ENCODE data around the gene CEP120. TPM values are rescaled to one million over a fixed set of nuclear protein-coding genes. Genes with fewer than 3 reads are reported as not detected.
"Not testable (repeated sequence)": the region's sequence is repeated elsewhere in the genome, so short reads cannot be mapped to it uniquely, and the experiment has no call there.

The CEP120 gene
- total RNA-seq, result 10 to 100 TPM; 17.9 to 21.2 TPM

GRCh38 chr5:123423278-123424149 is at the start of gene CEP120:
TSS of gene CEP120 (minus strand) at chr5:123423403. CDS start at chr5:123422998, 405 bp downstream.
- ChIA-PET POLR2A (interaction anchor here (0.5 to 3.5 kb wide), 9 partner anchors 15 to 126 kb away, joined by 3 to 49 read pairs (median 4); partner anchors contain the start of gene CSNK1G3), CTCF (interaction anchor here (0.9 to 3.5 kb wide), 9 partner anchors 12 to 187 kb away, joined by 3 to 26 read pairs (median 5); partner anchors contain the start of gene CSNK1G3)

GRCh38 chr5:123472150-123472924 is 49.1 kb upstream of the CEP120 start:
- ChIA-PET POLR2A (no interaction called here), CTCF (interaction anchor here (0.5 kb wide), 1 partner anchor 668 kb away, joined by 3 read pairs; no protein-coding TSS in a partner anchor)

DNA sequence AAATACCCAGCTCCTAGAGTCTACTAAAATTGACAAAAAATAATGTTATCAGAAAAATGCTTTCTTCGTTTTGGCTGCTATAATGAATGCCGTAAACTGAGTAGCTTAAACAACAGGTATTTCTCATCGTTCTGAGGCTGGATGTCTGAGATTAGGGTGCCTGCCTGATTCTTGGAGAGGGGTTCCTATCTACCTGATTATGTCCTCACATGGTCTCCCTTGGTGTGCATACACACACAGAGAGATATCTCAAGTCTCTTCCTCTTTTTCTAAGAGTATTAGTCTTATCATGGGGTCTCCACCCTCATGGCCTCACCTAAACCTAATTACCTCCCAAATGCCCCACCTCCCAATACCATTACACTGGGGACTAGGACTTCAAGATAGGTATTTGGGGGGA is 48.2 kb upstream of the CEP120 start:
- ChIA-PET POLR2A (no interaction called here), CTCF (interaction anchor here (0.6 kb wide), 1 partner anchor 36 kb away, joined by 3 read pairs; no protein-coding TSS in a partner anchor)

GRCh38 chr5:123466839-123467238 is 43.6 kb upstream of the CEP120 start:
- POLR2A ChIA-PET, CTCF ChIA-PET: not testable (repeated sequence)

GRCh38 chr5:123460296-123460729 is 37.1 kb upstream of the CEP120 start:
- ChIA-PET POLR2A (no interaction called here), CTCF (no interaction called here)

DNA sequence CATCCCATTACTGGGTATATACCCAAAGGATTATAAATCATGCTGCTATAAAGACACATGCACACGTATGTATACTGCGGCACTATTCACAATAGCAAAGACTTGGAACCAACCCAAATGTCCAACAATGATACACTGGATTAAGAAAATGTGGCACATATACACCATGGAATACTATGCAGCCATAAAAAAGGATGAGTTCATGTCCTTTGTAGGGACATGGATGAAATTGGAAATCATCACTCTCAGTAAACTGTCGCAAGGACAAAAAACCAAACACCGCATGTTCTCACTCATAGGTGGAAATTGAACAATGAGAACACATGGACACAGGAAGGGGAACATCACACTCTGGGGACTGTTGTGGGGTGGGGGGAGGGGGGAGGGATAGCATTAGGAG is 35.8 kb upstream of the CEP120 start:
- CTCF ChIA-PET, POLR2A ChIA-PET: not testable (repeated sequence)

DNA sequence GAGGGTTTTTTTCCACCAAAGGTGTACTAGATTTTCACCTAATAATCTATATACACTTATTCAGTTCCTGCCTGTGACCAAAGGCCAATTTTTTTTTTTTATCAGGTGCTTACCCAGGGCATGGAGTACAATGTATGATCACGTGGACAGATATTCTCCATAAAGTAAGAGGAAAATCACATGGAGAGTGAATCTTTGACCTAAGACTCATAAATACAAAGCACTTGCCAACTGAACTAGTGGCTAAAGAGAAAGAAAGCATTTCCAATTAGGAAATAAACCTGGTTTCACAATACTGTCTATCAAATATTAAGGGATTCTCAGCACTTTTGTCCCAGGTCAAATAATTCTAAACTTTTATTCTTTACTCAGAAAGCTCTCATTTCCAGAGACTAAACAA is 33.0 kb upstream of the CEP120 start:
- POLR2A ChIA-PET, result no interaction called here
- CTCF ChIA-PET, result interaction anchor here (1.7 kb wide), 1 partner anchor 31 kb away, joined by 3 read pairs; no protein-coding TSS in a partner anchor

DNA sequence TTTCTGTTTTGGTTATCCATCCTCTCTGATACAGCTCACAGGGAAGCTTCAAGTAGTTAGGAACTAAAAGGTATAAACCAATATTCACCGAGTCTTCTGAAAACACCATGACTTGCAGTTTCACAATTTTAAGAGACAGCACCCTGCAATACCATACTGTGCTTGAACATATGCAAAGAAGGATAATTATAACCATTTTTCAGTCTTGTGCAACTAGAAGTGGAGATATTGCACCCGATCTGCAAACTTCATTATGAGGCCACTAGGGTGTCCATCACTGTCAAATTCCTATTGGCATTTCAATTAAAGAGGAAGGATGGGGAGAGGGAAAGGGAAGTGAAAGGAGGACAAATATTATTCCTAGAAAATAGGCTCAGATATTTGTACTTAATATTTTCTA is 32.4 kb upstream of the CEP120 start:
- ChIA-PET CTCF (no interaction called here), POLR2A (no interaction called here)

GRCh38 chr5:123455095-123455494 is 31.9 kb upstream of the CEP120 start:
- POLR2A ChIA-PET, result no interaction called here
- CTCF ChIA-PET, result no interaction called here

DNA sequence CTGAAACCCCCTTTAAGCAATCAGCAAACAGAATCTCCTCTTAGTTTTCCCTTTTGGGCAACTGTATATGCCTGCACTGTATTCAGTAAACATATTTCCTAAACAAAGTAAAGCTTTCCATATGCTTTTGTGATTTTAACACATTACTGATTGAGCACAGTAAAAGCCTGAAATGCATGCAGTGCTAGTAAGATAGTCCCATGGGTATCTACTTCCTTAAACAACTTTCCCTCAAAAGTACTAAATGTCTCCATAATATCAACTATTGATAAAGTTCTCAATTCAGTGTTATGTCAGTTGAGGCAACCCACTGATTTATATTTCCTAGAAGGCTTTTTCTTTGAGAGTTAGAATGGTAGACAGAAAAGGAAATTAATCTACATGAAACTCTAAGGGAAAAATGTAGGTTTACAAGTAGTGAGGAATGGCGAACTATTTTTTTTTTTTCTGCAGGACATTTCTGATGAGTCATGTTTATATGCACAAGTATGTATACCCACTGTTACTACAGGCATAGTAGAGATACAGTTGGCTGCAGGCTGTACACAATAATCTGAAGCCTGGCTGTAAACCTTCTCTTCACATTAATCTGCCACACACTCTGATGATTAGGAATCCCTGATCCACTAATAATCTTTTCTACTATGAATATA is 31.2 kb upstream of the CEP120 start:
- ChIA-PET CTCF (no interaction called here), POLR2A (no interaction called here)

DNA sequence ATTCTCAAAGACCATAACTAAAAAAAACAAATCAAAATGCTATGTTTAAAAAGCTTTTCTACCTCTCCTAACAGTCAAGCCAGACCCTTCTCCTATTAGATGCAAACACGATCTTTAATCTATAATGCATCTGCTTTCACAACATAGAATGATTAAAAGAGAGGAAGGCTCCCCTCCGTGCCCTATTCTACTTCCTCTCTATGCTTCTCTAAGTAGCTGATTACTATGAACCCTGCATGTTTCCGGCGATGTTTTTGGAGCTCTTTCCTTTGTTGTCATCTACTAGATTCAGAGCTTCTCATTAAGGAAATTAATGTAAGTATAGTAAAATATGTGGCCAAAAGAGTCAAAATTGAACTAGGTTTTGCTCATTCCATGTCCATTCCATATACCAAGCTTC is 29.2 kb upstream of the CEP120 start:
- ChIA-PET CTCF (interaction anchor here (1.6 kb wide), 1 partner anchor 30 kb away, joined by 3 read pairs; the partner anchor contains the start of gene CEP120), POLR2A (interaction anchor here (0.5 kb wide), 1 partner anchor 172 kb away, joined by 8 read pairs; no protein-coding TSS in a partner anchor)

GRCh38 chr5:123451047-123451446 is 27.8 kb upstream of the CEP120 start:
- ChIA-PET POLR2A (interaction anchor here (1.5 kb wide), 1 partner anchor 27 kb away, joined by 4 read pairs; the partner anchor contains the start of gene CEP120), CTCF (no interaction called here)

GRCh38 chr5:123450640-123451039 is 27.4 kb upstream of the CEP120 start:
- ChIA-PET CTCF (interaction anchor here (0.9 kb wide), 1 partner anchor 56 kb away, joined by 3 read pairs; no protein-coding TSS in a partner anchor), POLR2A (interaction anchor here (1.5 kb wide), 1 partner anchor 27 kb away, joined by 4 read pairs; the partner anchor contains the start of gene CEP120)

DNA sequence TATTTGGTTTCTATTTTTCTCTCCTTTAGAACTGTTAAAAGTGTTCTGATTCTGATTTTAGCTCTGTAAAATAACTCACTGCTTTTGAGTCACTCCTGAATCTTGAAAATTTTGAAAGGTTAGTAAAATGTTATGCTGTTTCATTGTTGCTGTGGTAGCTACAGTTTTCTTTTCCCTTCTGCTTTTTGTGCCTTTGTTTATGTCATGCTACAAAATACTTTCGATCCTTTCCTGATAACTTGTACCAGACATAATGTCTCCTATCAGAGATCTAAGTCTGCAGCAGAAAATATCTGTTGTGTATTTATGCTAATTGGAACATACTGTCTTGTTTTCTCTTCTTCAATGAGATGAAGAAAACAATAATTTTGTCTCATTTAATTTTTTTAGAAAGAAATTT is 26.9 kb upstream of the CEP120 start:
- ChIA-PET POLR2A (interaction anchor here (1.5 kb wide), 1 partner anchor 27 kb away, joined by 4 read pairs; the partner anchor contains the start of gene CEP120), CTCF (interaction anchor here (0.9 kb wide), 1 partner anchor 57 kb away, joined by 3 read pairs; no protein-coding TSS in a partner anchor)

DNA sequence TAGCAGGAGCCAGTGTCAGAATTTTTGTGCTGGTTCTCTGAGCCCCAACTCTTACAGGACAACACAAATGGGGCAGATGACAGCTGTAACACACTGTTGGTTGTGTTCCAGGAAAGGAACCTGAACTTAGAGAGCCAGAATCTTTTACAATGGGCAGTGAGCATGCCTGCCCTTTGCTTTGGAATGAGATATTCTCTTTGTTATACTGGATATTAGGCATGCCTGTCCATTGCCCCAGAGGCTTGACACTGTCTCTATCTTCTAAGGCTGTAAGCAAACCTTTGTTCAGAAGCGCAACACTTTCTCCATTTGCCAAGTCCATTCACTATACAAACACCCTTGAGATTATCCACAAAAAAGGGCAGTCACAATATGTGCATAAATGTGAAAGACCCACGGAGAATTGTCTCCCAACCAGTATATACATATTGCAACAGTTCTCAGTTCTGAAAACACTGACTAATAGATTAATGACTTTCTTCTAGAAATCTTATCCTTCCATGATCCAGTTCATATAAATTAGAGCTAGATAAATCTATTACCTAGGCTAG is 26.3 kb upstream of the CEP120 start:
- POLR2A ChIA-PET, result interaction anchor here (1.5 kb wide), 1 partner anchor 26 kb away, joined by 4 read pairs; the partner anchor contains the start of gene CEP120
- CTCF ChIA-PET, result interaction anchor here (0.9 kb wide), 1 partner anchor 57 kb away, joined by 3 read pairs; no protein-coding TSS in a partner anchor

DNA sequence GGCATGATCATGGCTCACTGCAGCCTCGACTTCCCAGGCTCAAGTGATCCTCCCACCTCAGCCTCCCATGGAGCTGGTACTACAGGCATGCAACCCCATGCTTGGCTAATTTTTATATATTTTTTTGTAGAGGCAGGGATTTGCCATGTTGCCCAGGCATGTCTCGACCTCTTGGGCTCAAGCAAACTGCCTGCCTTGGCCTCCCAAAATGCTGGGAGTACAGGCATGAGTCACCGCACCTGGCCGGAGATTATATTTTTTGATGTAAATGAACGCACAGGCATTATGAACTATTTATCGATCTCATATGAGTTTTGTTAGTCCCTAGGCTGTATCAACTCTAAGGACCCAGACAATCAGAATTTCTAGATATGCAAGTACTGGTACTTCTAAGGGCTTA is 25.5 kb upstream of the CEP120 start:
- ChIA-PET POLR2A (interaction anchor here (1.5 kb wide), 1 partner anchor 25 kb away, joined by 4 read pairs; the partner anchor contains the start of gene CEP120), CTCF (interaction anchor here (1.4 kb wide), 1 partner anchor 25 kb away, joined by 5 read pairs; the partner anchor contains the start of gene CEP120)

DNA sequence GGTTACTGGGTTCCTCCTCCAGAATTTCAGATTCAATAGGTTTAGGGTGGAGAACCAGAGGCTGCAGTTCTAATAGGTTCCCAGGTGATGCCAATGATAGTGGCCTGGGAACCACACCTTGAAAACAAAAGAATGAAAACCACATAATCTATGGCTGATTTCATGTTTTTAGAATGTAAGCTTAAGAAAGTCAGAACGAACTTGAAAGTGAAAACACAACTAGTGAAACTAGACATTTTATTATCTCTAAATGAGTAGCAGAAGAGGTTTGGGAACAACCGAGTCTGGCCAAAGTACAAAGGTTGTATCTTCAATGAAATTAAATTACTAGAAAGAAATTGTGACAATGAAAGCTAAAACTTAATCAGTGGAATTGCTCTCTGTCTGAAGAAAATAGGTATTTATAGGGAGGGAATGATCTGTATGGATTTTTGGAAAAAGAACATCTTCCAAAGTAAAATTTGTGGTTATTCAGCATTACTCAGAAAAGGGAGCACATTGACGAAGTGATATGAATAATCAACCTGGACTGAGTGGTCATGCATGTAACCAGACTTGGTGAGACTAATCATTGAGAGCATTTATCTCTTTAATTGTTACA is 24.9 kb upstream of the CEP120 start:
- ChIA-PET POLR2A (interaction anchor here (0.8 to 1.5 kb wide), 3 partner anchors 24 to 65 kb away, joined by 3 to 4 read pairs (median 4); partner anchors contain the start of genes CEP120 and CSNK1G3), CTCF (interaction anchor here (1.4 kb wide), 1 partner anchor 25 kb away, joined by 5 read pairs; the partner anchor contains the start of gene CEP120)

- ChIA-PET CTCF (no interaction called here), POLR2A (no interaction called here)
Observed at GRCh38 chr5:123444016-123444415, 20.8 kb upstream of the CEP120 start.

Measured in activated CD8-positive, alpha-beta memory T cell treated with anti-CD3 and anti-CD28 coated beads for 36 hours (primary cell).